Stomach (tissue), 4 donors: ENCODE measurements around the gene SGMS2.

Experiments
- CTCF ChIP-seq, 7 experiments: fragments of 450-650 bp in 4 of 7; fragments of 200-600 bp in 3 of 7; sonication (generic) in 3 of 7; IDR thresholded peaks; one replicate each; pipeline ENCODE4 v1.5.1; 2016 to 2019; ENCODE audit warnings: antibody characterized with exemption in 7 of 7, control low read depth in 2 of 7, mild to moderate bottlenecking in 1 of 7
- EP300 ChIP-seq: sonication (generic); formaldehyde crosslinking; IDR thresholded peaks from one replicate; pipeline ENCODE4 v1.6.1; 2017; ENCODE audit warnings: antibody characterized with exemption
- POLR2A ChIP-seq, 4 donors: fragments of 450-650 bp; IDR thresholded peaks; one replicate each; pipeline ENCODE4 v1.6.1; 2016; ENCODE audit warnings: antibody characterized with exemption in 4 of 4, control low read depth in 2 of 4, mild to moderate bottlenecking in 1 of 4, moderate library complexity in 1 of 4
- POLR2AphosphoS5 ChIP-seq, 3 donors: sonication (generic); formaldehyde crosslinking; IDR thresholded peaks; one replicate each; pipeline ENCODE4 v1.6.1; 2016; ENCODE audit warnings: antibody characterized with exemption in 3 of 3

DNA sequence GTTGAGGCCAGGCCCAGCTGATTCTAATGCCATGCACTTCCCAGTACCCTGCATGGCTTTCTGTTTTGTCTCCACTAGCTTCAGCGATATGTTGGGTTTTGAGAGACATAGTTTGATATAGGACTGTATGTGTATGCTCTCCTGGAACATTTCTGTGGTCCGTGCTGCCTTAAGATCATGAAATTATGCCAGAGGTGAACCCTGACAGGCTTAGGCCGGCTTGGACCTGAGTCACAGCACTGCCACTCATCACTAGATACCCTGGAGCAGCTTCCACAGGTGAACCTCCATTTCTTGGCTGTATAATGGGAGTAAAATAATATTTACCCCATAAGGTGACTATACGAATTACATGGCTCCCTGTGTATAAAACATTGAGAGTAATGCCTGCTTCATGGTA is 6.4 kb downstream of the SGMS2 start:
- TF ChIP-seq POLR2A (IDR thresholded peaks at IDR 0.05) (no peak), CTCF (IDR thresholded peaks at IDR 0.05) (no peak), POLR2AphosphoS5 (IDR thresholded peaks at IDR 0.05) (no peak), EP300 (no peak)
